GM19328 (cell line): ENCODE results near the gene IRF8.

Source experiments
- ATAC-seq: cut with Tn5 transposase; IDR thresholded peaks from one replicate; pipeline ENCODE4 v1.9.1; 2021; ENCODE audit warnings: mild to moderate bottlenecking, moderate library complexity; ENCODE audit not compliant: unreplicated experiment

IRF8 gene

DNA sequence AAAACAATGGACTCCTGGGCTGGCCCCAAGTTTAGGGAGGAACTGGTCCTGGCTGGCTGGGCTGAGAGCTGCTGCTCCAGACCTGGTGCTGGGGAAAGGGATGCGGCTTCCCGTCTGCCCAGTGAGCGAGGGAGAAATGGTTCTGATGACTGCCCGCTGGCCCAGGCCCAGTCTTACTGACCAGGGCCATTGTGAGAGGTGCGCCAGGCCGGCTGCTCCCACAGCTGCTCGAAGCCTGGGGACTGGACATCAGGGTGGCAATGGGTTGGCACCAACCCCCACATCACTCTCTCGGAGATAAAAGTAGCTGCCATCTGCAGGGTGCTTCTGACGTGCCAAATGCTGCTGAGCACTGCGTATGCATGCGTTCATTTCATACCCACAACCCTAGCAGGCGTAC, 53.2 kb downstream of the IRF8 start:
- ATAC-seq = no peak

DNA sequence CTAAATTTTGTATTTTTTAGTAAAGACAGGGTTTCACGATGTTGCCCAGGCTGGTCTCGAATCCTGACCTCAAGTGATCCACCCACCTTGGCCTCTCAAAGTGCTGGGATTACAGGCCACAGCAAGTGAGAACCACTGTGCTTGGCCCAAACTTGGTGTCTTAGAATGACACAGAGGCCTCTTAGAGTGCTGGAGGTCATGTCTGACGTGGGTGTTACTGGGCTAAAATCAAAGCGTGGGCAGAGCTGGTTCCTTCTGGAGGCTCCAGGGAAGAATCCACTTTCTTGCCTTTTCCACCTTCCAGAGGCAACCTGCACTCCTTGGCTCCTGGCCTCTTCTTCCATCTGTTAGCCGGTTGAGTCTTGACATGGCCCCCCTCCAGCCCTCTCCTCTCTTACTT, 53.8 kb downstream of the IRF8 start:
- no peak for ATAC-seq

DNA sequence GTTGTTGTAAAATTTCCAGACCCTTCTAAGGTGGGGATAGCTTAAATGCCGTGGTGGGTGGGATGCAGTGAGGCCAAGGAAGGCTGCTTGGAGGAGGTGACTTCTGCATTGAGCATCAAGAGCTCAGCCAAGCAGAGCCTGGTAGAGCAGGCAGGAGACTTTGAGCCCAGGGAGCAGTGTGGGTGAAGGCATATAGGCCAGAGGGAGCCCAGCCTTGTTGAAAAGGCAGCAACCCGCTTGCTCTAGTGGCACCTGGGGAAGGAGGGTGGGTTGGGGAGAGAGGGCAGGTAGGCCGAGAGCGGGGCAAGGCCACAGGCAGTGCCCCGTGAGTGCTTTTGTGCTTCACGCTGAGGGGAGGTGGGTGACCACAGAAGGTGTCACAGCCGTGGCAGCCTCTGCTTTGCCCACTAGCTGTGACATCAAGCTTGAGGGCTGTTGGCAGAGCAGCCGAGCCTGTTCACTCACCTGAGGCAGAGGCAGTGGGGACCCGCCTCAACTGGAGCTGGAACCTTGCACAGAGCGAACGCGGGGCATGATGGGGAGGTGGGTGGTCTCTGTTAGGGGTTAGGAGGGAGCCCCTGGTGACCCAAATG, 56.1 kb downstream of the IRF8 start:
- ATAC-seq = no peak

DNA sequence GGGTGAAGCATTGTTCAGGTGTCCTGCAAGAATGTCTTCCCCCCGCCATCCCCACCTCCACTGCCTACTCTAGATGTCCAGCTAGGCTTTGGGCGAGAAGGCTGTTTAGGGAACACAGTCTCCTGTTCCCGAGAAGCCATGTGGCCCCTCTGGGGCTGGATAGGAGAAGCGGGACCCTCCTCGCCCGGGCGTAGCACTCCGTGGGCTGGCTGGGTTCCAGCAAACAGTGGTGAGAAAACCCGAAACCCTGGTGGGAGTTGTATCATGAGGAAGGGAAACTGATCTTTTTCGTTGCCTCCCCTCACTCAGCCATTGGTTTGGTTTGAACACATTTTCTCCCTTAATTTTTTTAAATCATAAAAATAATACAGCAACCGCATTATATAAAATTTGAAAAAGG, 56.6 kb downstream of the IRF8 start:
- ATAC-seq = no peak

DNA sequence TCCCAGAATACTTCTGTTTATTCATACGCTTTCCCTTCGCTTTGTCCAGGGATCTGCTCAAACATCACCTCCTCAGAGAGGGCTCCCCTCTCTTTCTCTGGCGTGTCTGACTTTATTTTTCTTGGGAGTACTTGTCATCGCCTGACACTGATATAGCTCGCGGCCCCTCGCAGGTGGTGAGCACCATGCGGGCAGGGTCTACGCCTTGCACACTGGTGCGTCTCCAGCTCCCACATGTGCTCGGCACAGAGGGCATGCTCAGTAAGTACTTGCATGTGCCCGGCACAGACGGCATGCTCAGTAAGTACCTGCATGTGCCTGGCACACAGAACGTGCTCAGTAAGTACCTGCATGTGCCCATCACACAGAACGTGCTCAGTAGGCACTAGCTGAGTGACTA, 57.5 kb downstream of the IRF8 start:
- no peak for ATAC-seq

DNA sequence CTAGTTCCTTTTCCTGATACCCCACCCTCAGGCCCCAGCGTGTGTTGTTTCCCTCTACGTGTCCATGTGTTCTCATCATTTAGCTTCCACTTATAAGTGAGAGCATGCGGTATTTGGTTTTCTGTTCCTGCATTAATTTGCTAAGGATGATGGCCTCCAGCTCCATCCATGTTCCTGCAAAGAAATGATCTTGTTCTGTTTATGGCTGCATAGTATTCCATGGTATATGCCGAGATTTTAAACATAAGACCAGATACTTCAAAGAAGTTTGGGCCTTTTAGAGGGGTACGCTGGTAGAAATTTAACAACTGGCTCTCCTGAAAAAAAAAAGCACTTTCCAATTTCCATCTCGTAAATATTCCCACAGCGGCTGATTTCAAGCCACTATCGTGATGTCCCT, 59.8 kb downstream of the IRF8 start:
- no peak for ATAC-seq

DNA sequence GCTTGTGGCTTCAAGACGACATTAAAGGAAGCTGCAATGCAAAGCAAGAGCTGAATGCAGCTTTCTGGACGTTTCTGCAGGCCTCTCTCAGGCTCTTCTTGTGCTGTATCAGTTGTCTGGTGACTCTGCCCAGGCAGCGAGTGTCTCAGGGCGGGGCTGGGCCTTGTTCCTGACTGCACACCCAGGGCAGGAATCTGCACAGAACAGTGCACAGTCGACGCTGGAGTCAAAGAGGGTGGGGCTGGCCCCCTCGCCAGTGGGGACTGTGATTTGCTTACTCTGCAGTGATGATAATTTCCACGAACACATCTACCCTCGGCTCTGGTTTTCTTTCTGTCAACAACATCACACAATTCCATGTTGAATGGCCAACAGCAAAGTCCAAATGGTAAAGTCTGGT, 60.7 kb downstream of the IRF8 start:
- no peak for ATAC-seq

DNA sequence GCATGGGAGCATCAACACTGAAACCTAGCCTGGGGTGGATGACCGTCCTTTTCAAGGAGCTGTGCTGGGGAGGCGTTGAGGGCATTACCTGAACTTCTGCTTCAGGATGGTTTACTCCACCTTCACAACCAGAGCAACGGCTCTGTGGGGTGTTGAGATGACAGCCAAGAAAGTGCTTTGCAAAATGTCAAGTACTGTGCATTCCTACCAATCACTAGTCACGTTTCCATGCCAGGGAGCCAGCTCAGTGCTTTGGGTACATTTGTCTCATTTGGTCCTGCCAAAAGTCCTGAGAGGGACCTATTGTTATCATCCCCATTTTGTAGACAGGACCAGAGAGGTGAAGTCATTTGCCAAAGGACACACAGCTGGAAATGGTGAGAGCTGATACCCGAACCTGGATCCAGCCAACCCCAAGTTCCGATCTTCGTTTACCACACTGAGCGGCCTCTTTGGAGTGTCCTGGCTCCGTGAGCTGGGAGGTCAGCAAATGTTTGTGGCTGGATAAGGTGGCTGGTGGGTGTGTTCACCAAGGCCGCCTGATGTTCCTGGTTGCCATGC, 61.6 kb downstream of the IRF8 start:
- ATAC-seq = no peak

DNA sequence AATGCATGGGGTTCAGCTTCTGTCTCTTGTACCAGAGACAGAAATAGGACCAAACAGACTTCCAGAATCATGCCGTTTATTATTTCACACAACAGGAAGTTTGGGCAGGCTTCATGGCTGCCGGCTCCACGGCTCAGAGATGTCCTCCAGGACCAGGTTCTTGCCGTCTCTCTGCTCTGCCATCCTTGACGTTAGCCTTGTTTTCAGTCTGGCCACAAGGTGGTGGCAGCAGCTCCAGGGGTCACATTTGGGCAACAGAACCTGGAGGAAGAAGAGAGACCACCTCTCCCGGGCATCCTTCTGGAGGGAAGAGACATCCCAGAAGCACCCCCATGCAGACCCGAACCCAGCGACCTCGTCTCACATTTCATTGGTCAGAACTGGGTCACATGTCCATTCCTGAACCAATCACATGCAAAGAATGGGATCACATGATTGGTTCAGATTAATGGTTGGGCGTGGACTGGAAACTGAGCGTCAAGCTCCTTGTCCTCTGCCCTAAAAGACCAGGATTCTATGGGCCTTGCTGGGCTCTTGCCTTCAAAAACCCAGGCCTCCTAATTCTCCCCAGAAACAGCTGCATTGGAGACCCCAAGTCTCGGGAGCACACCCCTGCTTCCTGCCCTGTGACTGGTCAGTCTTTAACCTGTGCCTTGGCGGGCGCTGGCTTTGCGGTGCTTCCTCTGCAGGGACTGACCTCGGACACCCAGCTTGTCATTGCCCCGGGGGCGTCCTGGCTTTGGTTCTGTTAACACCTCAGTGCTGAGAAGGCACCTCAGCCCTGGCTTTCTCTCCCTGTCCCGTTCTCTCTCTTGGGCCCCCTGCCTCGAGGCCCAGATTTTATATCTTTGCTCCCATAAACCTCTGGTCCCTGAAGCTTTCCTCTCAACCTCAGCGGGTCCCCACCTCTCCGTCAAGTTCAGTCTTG, 63.3 kb downstream of the IRF8 start:
- no peak for ATAC-seq

DNA sequence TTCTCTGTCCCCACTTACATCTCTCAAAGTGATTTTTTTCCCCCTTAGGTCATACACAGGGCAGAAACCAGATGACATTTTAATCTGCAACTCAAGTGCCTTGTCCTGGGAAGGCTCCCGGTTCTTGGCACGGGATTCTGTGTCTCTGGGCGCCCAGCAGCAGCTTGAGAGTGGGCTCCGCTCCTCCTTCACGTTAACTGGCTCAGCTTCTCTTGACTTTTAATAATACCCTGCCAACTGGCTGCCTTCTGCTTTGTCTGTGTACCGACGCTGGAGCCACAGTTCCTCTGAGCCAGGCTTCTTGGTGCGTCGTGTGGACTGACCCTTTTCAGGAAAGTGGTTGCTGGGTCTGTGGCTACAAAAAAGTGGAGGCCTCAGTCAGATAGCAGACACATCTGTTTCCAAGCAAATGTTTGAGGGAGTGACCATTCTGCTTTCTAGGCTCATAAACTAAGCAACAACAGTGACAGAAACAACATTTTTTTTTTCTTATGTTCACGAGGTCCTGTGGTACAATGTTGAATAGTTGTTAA, 64.9 kb downstream of the IRF8 start:
- no peak for ATAC-seq

DNA sequence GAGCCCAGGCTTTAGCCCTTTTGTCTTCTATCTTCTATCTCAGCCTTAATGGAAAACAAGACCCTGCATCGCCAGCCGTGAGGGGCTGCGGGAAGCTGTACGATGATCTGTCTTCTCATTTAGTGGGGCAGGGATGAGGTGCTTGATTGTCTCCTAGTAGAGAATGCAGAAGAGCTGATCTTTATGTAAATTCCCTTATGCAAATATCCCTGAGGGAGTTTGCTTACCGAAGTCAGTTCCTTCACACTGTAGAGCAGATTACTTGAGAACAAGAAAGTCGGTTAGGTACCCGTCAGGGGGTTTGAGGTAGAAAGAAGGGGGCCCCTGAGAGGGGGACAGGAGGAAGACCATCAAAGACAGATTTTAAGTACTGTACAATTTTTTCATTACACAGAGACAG, 66.2 kb downstream of the IRF8 start:
- ATAC-seq = no peak

DNA sequence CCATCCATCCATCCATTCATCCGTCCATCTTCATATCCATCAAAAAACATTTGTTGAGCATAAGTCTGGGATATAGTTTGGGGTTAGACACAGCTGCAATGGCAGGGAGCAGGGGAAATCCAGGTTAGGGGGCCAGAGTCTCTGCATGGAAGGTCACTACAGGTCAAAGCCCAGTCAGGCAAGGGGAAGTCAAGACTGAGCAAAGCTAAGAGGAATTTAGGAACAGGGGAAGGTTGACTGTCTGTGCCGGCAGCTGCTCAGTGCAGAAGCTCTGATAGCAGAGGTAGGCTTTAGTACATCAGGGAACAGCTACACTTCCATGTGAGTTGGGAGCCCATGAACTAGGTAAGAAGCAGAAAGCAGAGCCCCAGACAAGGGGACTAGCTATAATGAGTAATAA, 68.1 kb downstream of the IRF8 start:
- no peak for ATAC-seq

DNA sequence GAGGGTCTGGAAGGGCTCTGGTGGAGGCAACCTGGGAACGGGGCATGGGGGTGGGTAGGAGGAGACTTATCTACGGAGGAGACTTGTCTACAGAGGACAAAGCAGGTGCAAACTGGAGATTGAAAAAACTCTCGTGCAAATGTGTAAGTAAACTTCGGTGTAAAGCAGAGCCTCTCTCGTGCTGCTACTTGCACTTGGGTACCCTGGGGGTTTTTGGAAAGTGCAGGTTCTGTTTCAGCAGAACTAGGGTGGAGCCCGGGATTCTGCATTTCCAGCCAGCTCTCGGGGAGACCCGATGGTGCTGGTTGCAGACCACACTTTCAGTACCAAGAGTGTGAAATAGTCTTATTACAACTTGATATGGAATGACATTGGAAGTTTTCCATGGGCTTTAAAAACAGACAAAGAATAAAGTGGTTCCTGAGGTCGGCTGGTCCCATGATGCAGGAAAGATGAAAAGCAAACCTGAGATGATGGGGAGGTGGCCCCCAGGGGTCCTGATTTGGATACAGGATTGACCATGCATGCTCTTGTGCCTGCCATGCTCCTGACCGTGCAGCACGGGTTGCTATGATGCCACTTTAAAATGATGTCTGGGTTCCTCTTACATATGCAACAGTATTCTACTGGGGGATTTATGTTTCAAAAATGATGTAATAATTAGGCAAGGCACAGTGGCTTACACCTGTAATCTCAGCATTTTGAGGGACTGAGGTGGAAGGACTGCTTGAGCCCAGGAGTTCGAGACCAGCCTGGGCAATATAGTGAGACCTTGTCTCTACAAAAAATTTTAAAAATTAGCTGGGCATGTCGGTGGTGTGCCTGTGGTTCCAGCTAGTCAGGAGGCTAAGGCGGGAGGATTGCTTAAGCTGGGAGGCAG, 69.3 kb downstream of the IRF8 start:
- ATAC-seq = no peak

DNA sequence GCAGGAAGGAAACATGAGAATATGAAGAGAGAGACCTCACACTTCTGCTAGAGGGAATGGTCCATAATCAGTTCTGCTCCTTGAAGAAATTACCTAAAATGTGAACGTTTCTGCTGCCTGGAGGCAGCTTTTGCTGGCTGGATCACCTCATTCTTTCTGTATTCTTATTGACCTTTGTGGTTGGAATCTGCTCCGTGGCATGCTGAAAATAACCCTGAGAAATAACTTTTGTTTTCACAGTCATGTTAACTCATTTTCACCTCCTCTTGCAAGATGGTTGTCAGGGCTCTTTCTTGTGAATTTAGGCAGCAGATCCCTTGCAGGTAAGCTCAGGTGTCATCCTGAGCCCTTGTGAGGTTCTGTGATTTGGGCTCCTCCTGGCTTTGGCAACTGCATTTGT, 70.2 kb downstream of the IRF8 start:
- no peak for ATAC-seq

DNA sequence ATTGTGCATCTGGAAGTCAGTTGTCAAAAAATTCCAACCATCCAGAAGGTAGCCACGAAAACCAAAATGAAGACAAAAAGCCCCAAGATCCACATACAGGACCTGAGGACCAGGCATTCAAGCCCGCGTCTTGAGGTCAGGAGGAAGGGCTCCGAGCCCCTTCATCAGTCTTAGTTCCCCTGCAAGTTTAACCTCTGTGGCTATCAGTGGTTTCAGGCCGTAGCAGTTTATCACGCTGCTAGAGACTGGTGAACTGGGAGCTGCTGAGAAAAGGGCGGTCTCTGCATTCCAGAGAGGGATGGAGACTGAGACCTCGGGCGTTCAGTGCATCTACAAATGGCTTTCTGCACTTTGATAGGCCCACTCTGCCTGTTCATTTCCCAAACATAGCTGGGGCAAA, 70.6 kb downstream of the IRF8 start:
- ATAC-seq = no peak

DNA sequence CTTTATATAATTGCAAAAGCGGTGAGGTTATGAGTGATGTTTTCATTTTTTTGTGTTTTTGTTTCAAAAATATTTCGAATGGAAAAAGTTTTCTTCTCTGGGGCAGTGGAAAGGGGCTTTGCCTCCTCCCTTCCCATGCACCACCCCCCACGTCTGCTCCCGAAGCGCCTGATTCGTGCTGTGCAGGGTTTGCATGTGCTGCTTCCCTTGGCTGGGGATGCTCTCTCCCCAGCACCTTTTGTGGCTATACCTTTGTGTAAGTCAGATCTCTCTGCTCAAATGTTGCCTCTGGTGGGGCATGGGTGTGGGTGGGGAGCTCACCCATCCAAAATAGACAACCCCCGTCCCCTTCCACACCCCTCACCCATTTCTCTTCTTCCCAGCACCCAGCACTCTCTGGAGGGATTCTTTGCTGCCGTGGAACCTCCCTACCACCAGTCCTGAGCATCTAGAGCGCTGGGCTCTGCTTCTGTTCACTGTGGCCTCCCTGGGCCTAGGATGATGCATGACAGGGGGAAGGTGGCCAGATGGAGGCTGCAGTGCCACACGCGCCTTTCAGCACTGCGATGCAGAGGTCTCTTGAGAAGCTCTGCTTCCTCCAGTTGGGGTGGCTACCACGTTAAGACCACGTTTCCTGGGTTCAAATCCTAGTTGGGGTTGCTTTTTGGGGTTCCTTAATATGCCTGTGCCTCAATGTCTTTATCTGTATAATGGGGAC, 71.2 kb downstream of the IRF8 start:
- ATAC-seq = no peak

DNA sequence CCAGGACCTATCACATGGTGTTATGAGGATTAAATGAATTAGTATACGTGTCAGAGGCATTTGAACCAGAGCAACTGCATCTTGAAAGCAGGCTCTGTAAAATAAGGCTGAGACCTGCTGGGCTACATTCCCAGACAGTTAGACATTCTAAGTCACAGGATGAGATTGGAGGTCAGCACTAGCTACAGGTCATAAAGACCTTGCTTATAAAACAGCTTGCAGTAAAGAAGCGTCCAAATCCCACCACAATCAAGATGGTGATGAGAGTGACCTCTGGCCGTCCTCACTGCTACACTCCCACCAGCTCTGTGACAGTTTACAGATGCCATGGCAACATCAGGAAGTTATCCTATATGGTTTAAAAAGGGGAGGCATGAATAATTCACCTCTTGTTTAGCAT, 71.8 kb downstream of the IRF8 start:
- no peak for ATAC-seq
